HepG2 (cell line): Measurements from ENCODE around the gene GNAS-AS1. TPM values are rescaled to one million over a fixed set of nuclear protein-coding genes. Genes with fewer than 3 reads are reported as not detected.
A peak's percentile ranks its signal among the peaks of the same experiment; 100 is the strongest.

ENCODE experiments used
- DNMT1 ChIP-seq: sonication (generic); formaldehyde crosslinking; IDR thresholded peaks from 2 replicates; pipeline ENCODE4 v1.5.1; 2020; ENCODE audit warnings: mild to moderate bottlenecking, missing genetic modification reagents
- HNF1A ChIP-seq, 2 experiments: sonication (generic) in 1 of 2; formaldehyde crosslinking in 1 of 2; IDR thresholded peaks; 2 replicates each; pipeline versions ENCODE4 v1.4.0 to v1.6.1; 2016 to 2020; ENCODE audit warnings: borderline replicate concordance in 1 of 2, low read depth in 1 of 2, mild to moderate bottlenecking in 1 of 2, missing genetic modification reagents in 1 of 2
- MTF1 ChIP-seq: sonication (generic); formaldehyde crosslinking; IDR thresholded peaks from 2 replicates; pipeline ENCODE4 v1.5.0; 2020; ENCODE audit warnings: missing genetic modification reagents
- MTF2 ChIP-seq: sonication (generic); formaldehyde crosslinking; IDR thresholded peaks from 2 replicates; pipeline ENCODE4 v1.5.0; 2020; ENCODE audit warnings: missing genetic modification reagents, borderline replicate concordance
- RAD21 ChIP-seq: fragments of 450-650 bp; formaldehyde crosslinking; IDR thresholded peaks from 2 replicates; pipeline ENCODE4 v1.5.0; 2020; ENCODE audit warnings: mild to moderate bottlenecking
- REST ChIP-seq, 2 experiments: IDR thresholded peaks; 2 replicates each; pipeline ENCODE4 v1.6.1; 2011 to 2012; ENCODE audit warnings: low read length in 2 of 2, borderline replicate concordance in 1 of 2, low read depth in 1 of 2, mild to moderate bottlenecking in 1 of 2, moderate library complexity in 1 of 2
- SETDB1 ChIP-seq: sonication (generic); formaldehyde crosslinking; IDR thresholded peaks from 2 replicates; pipeline ENCODE4 v1.5.1; 2020; ENCODE audit warnings: missing genetic modification reagents, mild to moderate bottlenecking, borderline replicate concordance
- TFDP2 ChIP-seq: sonication (generic); formaldehyde crosslinking; IDR thresholded peaks from 2 replicates; pipeline ENCODE4 v1.4.0; 2020; ENCODE audit warnings: missing genetic modification reagents
- TRAFD1 ChIP-seq: sonication (generic); formaldehyde crosslinking; IDR thresholded peaks from 2 replicates; pipeline ENCODE4 v1.5.1; 2020; ENCODE audit warnings: missing genetic modification reagents, mild to moderate bottlenecking, borderline replicate concordance
- ZBTB7A ChIP-seq: sonication (generic); formaldehyde crosslinking; IDR thresholded peaks from 2 replicates; pipeline ENCODE4 v1.8.0; 2022; ENCODE audit warnings: mild to moderate bottlenecking, missing genetic modification reagents
- ZFP37 ChIP-seq: sonication (generic); formaldehyde crosslinking; IDR thresholded peaks from 2 replicates; pipeline ENCODE4 v1.4.0; 2020; ENCODE audit warnings: missing genetic modification reagents, borderline replicate concordance
- ZNF549 ChIP-seq: sonication (generic); formaldehyde crosslinking; IDR thresholded peaks from 2 replicates; pipeline ENCODE4 v1.5.0; 2020; ENCODE audit warnings: missing genetic modification reagents
- ZNF710 ChIP-seq: sonication (generic); formaldehyde crosslinking; IDR thresholded peaks from 2 replicates; pipeline ENCODE4 v1.5.0; 2020; ENCODE audit warnings: mild to moderate bottlenecking, missing genetic modification reagents, borderline replicate concordance
- ZNF773 ChIP-seq: sonication (generic); formaldehyde crosslinking; IDR thresholded peaks from 2 replicates; pipeline ENCODE4 v1.4.0; 2020; ENCODE audit warnings: missing genetic modification reagents, borderline replicate concordance
- ZSCAN30 ChIP-seq: sonication (generic); formaldehyde crosslinking; IDR thresholded peaks from 2 replicates; pipeline ENCODE4 v1.5.0; 2020; ENCODE audit warnings: mild to moderate bottlenecking, missing genetic modification reagents
- polyA plus RNA-seq, 8 experiments: library from polyadenylated mRNA; depleted of rRNA in 3 of 8; stranded (reverse) in 7 of 8; unstranded in 1 of 8; fragments of >200 nt; fragmentation: Illumina TruSeq in 4 of 8; extraction: Trizol in 4 of 8; gene quantifications; 2 replicates each; pipeline versions ENCODE4 v1.2.1 to v1.2.3, GENCODE V29; 2011 to 2016; ENCODE audit warnings: low read depth in 4 of 8, missing spikeins in 1 of 8, mixed read lengths in 1 of 8; ENCODE audit not compliant: insufficient read depth in 1 of 8
- total RNA-seq, 5 experiments: library from RNA; depleted of rRNA; stranded (reverse); fragments of >200 nt; fragmentation: Illumina TruSeq; extraction: Trizol; gene quantifications; 2 replicates each; pipeline ENCODE4 v1.2.3, GENCODE V29; 2016; ENCODE audit warnings: low read depth in 1 of 5

GNAS-AS1 gene
- total and polyA plus RNA-seq, 2 of the 13 experiments (the other 11 are each of a cell fraction or from before 2014, with no cell fraction given) = not detected

- peak; percentile 54; the same call in 1 of the 2 replicates for TF ChIP-seq ZBTB7A (CRISPR knock-in tag)
- TF ChIP-seq RAD21 (CRISPR knock-in tag) = no peak
- TF ChIP-seq ZNF549 (CRISPR knock-in tag) = no peak
- TF ChIP-seq MTF2 (CRISPR knock-in tag) = no peak
- TF ChIP-seq ZFP37 (CRISPR knock-in tag) = peak; percentile 25; the same call in 1 of the 2 replicates
- no peak for TF ChIP-seq ZNF773
- no peak for TF ChIP-seq ZNF710 (CRISPR knock-in tag)
- no peak for TF ChIP-seq SETDB1 (CRISPR knock-in tag)
- TF ChIP-seq MTF1 (CRISPR knock-in tag) = no peak
- TF ChIP-seq DNMT1 (CRISPR knock-in tag) = no peak
- TF ChIP-seq HNF1A (IDR thresholded peaks at IDR 0.05; ENCODE audit: low read depth) = no peak
- TF ChIP-seq HNF1A (CRISPR knock-in tag; IDR thresholded peaks at IDR 0.05; ENCODE audit: borderline replicate concordance) = peak; percentile 25; the same call in 1 of the 2 replicates
- no peak for TF ChIP-seq TRAFD1 (CRISPR knock-in tag)
- TF ChIP-seq TFDP2 = peak; percentile 63
- no peak for TF ChIP-seq ZSCAN30 (CRISPR knock-in tag)
- no peak; a peak in 1 of 4 replicates for TF ChIP-seq REST (IDR thresholded peaks at IDR 0.05; ENCODE audit: borderline replicate concordance in 1 of 2, low read depth in 1 of 2, low read length in 2 of 2)
Measured at GRCh38 chr20:58890518-58891085, 39.9 kb upstream of the GNAS-AS1 start (continued).
